Measurements from ENCODE around the gene CABP4.

DNA sequence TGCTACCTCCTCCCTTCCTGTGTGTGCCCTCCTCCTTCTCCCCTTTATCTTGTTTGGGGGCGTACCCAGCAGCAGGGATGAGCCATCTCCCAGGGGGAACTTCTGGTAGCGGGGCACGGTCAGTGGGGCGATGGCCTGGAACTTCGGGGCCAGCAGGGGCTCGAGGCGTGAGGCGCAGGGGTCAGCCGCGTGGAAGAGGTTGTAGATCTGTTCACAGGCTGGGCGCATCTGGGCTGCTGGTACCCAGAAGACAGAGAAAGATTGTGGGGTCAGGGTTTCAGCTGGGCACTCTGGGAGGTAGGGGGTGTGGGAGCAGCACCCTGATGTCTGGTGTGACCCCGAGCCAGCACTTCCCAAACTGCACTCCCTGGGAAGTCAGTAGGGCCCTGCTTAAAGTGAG lies 41.0 kb downstream of the CABP4 start:
- TF ChIP-seq, protein P1, sequence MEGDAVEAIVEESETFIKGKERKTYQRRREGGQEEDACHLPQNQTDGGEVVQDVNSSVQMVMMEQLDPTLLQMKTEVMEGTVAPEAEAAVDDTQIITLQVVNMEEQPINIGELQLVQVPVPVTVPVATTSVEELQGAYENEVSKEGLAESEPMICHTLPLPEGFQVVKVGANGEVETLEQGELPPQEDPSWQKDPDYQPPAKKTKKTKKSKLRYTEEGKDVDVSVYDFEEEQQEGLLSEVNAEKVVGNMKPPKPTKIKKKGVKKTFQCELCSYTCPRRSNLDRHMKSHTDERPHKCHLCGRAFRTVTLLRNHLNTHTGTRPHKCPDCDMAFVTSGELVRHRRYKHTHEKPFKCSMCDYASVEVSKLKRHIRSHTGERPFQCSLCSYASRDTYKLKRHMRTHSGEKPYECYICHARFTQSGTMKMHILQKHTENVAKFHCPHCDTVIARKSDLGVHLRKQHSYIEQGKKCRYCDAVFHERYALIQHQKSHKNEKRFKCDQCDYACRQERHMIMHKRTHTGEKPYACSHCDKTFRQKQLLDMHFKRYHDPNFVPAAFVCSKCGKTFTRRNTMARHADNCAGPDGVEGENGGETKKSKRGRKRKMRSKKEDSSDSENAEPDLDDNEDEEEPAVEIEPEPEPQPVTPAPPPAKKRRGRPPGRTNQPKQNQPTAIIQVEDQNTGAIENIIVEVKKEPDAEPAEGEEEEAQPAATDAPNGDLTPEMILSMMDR (IDR thresholded peaks at IDR 0.05) = no peak
- TF ChIP-seq POLR2AphosphoS5 (IDR thresholded peaks at IDR 0.05) (no peak), POLR2A (IDR thresholded peaks at IDR 0.05) (no peak)
